GM21447 (cell line): ENCODE results near the gene PDGFRB.

ENCODE experiments used
- ATAC-seq: cut with Tn5 transposase; IDR thresholded peaks from one replicate; pipeline ENCODE4 v1.9.1; 2021; ENCODE audit not compliant: unreplicated experiment

PDGFRB gene

GRCh38 chr5:150133581-150134197, 22.0 kb downstream of the PDGFRB start:
- no peak for ATAC-seq

- no peak for ATAC-seq
These were observed 22.9 kb downstream of the PDGFRB start for GRCh38 chr5:150132740-150133139.

GRCh38 chr5:150131978-150132694, 23.5 kb downstream of the PDGFRB start:
- no peak for ATAC-seq

- ATAC-seq: no peak
These were observed 24.2 kb downstream of the PDGFRB start for GRCh38 chr5:150131461-150131860.

GRCh38 chr5:150130493-150130922, 25.1 kb downstream of the PDGFRB start:
- no peak for ATAC-seq

- ATAC-seq: peak; percentile 51
These were observed 25.7 kb downstream of the PDGFRB start for GRCh38 chr5:150129813-150130492.

- ATAC-seq: no peak
These were observed 26.2 kb downstream of the PDGFRB start for GRCh38 chr5:150129454-150129812.

GRCh38 chr5:150126921-150127265, 28.8 kb downstream of the PDGFRB start:
- ATAC-seq: no peak

- ATAC-seq: no peak
These were observed 29.3 kb downstream of the PDGFRB start for GRCh38 chr5:150126199-150126920.

- no peak for ATAC-seq
These were observed 30.3 kb downstream of the PDGFRB start for GRCh38 chr5:150125334-150125733.

- ATAC-seq: no peak
These were observed 31.0 kb downstream of the PDGFRB start for GRCh38 chr5:150124596-150124995.

- ATAC-seq: no peak
These were observed 31.5 kb downstream of the PDGFRB start for GRCh38 chr5:150124111-150124557.

GRCh38 chr5:150123542-150123941, 32.1 kb downstream of the PDGFRB start:
- no peak for ATAC-seq

- no peak for ATAC-seq
These were observed 32.8 kb downstream of the PDGFRB start for GRCh38 chr5:150122536-150123481.

- ATAC-seq: no peak
These were observed 33.5 kb downstream of the PDGFRB start for GRCh38 chr5:150122158-150122510.

- ATAC-seq: no peak
These were observed 34.0 kb downstream of the PDGFRB start for GRCh38 chr5:150121448-150122157.

GRCh38 chr5:150120617-150121447, 34.8 kb downstream of the PDGFRB start:
- no peak for ATAC-seq

- ATAC-seq: no peak
These were observed 35.6 kb downstream of the PDGFRB start for GRCh38 chr5:150120062-150120441.

- ATAC-seq: no peak
These were observed 36.1 kb downstream of the PDGFRB start for GRCh38 chr5:150119421-150120061.
